CD4-positive, CD25-positive, alpha-beta regulatory T cell (primary cell): ENCODE data around the gene SLC45A1. TPM values are rescaled to one million over a fixed set of nuclear protein-coding genes. Genes with fewer than 3 reads are reported as not detected.
"Not testable (repeated sequence)": the region's sequence is repeated elsewhere in the genome, so short reads cannot be mapped to it uniquely, and the experiment has no call there.

Experiments
- ATAC-seq, 2 donors: fragments of 150-1000 bp; cut with Tn5 transposase; one replicate each; pipeline ENCODE4 v1.10.0; 2021; ENCODE audit warnings: low read depth in 2 of 2, moderate number of reproducible peaks in 2 of 2, moderate library complexity in 1 of 2
- DNase-seq, 3 donors: peaks; one replicate each; pipeline versions ENCODE4 v3.0.0 to v3.0.0-alpha.2; 2012 to 2022; ENCODE audit warnings: mixed read lengths in 1 of 3
- H3K27ac ChIP-seq: one replicate; pipeline ENCODE4 v1.7.0; 2013; ENCODE audit warnings: mild to moderate bottlenecking, low read length; ENCODE audit not compliant: insufficient read depth, poor library complexity, severe bottlenecking
- H3K27me3 ChIP-seq: one replicate; pipeline ENCODE4 v1.7.0; 2013; ENCODE audit warnings: low read length; ENCODE audit not compliant: control insufficient read depth, insufficient read depth
- H3K36me3 ChIP-seq: one replicate; pipeline ENCODE4 v1.7.0; 2013; ENCODE audit warnings: mild to moderate bottlenecking, low read length, moderate library complexity; ENCODE audit not compliant: control insufficient read depth, insufficient read depth
- H3K4me1 ChIP-seq: 2 replicates; pipeline ENCODE4 v1.7.0; 2013; ENCODE audit warnings: mild to moderate bottlenecking, low read length; ENCODE audit not compliant: insufficient read depth, control insufficient read depth, poor library complexity, severe bottlenecking
- H3K4me3 ChIP-seq: one replicate; pipeline ENCODE4 v1.7.0; 2013; ENCODE audit warnings: low read depth, mild to moderate bottlenecking, low read length, moderate library complexity
- H3K9me3 ChIP-seq, 2 experiments: 1 replicate in 1 of 2; 2 replicates in 1 of 2; pipeline ENCODE4 v1.7.0; 2013; ENCODE audit warnings: low read length in 2 of 2, mild to moderate bottlenecking in 1 of 2, moderate library complexity in 1 of 2; ENCODE audit not compliant: control insufficient read depth in 2 of 2
- H3K27ac Mint-ChIP-seq, 3 donors: one replicate each; pipeline ENCODE4 v1.8.0; 2020 to 2022; ENCODE audit warnings: mild to moderate bottlenecking in 3 of 3, mixed read lengths in 3 of 3, moderate library complexity in 2 of 3
- H3K27me3 Mint-ChIP-seq: one replicate; pipeline ENCODE4 v1.8.0; 2022; ENCODE audit warnings: mild to moderate bottlenecking, mixed read lengths
- H3K36me3 Mint-ChIP-seq: one replicate; pipeline ENCODE4 v1.8.0; 2020; ENCODE audit warnings: mixed read lengths
- H3K4me1 Mint-ChIP-seq, 4 donors: one replicate each; pipeline ENCODE4 v1.8.0; 2020 to 2022; ENCODE audit warnings: mixed read lengths in 4 of 4, mild to moderate bottlenecking in 1 of 4
- H3K4me3 Mint-ChIP-seq, 4 donors: one replicate each; pipeline ENCODE4 v1.8.0; 2020 to 2022; ENCODE audit warnings: mild to moderate bottlenecking in 4 of 4, mixed read lengths in 4 of 4, moderate library complexity in 3 of 4
- H3K9me3 Mint-ChIP-seq, 7 donors: one replicate each; pipeline ENCODE4 v1.8.0; 2020 to 2022; ENCODE audit warnings: mixed read lengths in 7 of 7, mild to moderate bottlenecking in 3 of 7, moderate library complexity in 2 of 7
- polyA plus RNA-seq, 4 donors: library from polyadenylated mRNA; unstranded; fragments of 300-500 nt; fragmentation: Illumina TruSeq; gene quantifications; one replicate each; pipeline ENCODE4 v1.2.3, GENCODE V29; 2021
- total RNA-seq: library from RNA; stranded (reverse); gene quantifications from one replicate; pipeline ENCODE4 v1.2.3, GENCODE V29; 2022

The SLC45A1 gene
- total RNA-seq (0.86 TPM), polyA plus RNA-seq (1 to 10 TPM in 1 of 4 donors, under 1 TPM in 3; 0.47 to 1.4 (median 0.58) TPM)

DNA sequence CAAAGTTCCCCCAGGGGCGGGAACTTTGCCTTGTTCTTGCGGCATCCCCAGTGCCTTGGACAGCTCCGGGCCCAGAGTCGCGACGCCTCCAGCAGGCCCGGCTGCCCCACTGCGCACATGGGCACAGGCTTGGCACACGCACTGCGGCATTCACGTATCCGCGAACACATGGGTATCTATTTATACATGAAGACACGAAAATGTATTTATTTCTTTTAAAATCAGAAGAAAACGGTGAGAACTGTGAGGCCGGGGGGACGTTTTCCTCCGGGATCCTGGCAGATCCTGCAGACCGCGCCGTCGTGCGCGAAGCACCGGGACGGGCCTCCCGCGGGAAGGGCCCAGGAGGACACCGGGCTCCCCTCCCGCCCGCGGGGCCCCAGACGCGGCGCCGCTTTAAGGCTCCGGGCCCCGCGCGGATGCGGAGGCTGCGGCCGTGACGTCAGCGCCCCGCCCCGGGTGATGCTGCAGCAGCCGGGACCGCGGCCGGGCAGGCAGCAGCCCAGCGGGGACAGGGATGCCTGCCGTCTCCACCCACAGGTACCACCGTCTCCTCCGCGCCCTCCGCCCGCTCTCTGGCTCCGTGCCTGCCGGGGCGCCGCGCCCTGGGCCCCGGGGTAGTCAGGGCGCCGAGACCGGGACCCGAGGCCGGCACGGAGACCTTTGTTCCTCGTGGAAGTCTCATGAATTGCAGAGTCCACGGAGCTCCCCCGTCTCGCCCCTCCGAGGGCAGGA is at the start of gene SLC45A1:
TSS of gene SLC45A1 (plus strand) at position 468 of the 735 bp plus-strand sequence. CDS start 6,216 bp downstream, outside the sequence.
- Histone ChIP-seq H3K36me3 (no peaks in the 10 kb centered on the region), H3K27me3 (no peaks in the 10 kb centered on the region), H3K27ac (no peak within 1 kb of the TSS), H3K4me1 (peaks cover 13% of the 10 kb centered on the region), H3K9me3 (no peaks in the 10 kb centered on the region), H3K4me3 (peak within 1 kb of the TSS; percentile 19)
- Mint-ChIP-seq H3K27me3 (peaks cover 21% of the 10 kb centered on the region), H3K4me1 (peaks cover 0 to 27% (median 11%) of the 10 kb centered on the region in 4 donors), H3K9me3 (peaks cover 0 to 2% (median 0%) of the 10 kb centered on the region in 7 donors), H3K27ac (peak within 1 kb of the TSS; percentile 20 to 82 (median 82)), H3K4me3 (peak within 1 kb of the TSS; percentile 79 to 91 (median 84)), H3K36me3 (no peaks in the 10 kb centered on the region)
- ATAC-seq (peak; percentile 84 to 93), DNase-seq (peak; percentile 75 to 81 (median 81))

DNA sequence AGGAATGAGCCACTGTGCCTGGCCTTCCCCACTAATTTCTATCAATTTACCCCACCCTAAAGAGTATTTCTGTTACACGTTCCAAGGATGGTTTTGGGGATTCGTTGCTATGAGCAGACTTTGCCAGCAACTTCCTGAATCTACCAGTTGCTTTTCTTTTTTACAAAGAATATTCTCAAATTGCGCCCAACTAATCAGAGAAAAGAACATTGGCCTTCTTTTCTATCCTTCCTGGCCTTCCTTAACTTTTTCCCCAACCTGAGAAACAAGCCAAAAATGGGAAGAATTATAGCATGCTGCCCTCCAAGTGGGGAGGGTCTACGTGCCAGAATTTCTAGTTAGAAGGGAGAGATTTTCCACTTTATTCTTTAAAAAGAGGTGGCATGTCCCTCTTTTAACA is 44.9 kb upstream of the SLC45A1 start:
- no peak overlapping the region for H3K4me3 Mint-ChIP-seq
- no peaks in the 10 kb centered on the region for H3K36me3 Mint-ChIP-seq
- H3K36me3 ChIP-seq, result no peaks in the 10 kb centered on the region
- no peak overlapping the region for H3K27ac Mint-ChIP-seq
- H3K4me1 ChIP-seq, result no peaks in the 10 kb centered on the region
- peaks cover 0 to 3% (median 0%) of the 10 kb centered on the region in 7 donors for H3K9me3 Mint-ChIP-seq
- no peaks in the 10 kb centered on the region for H3K9me3 ChIP-seq
- peaks cover 17% of the 10 kb centered on the region for H3K27me3 Mint-ChIP-seq
- ATAC-seq (no peak), DNase-seq (no peak)
- H3K4me3 ChIP-seq, result no peak overlapping the region
- peaks cover 0 to 5% (median 4%) of the 10 kb centered on the region in 4 donors for H3K4me1 Mint-ChIP-seq
- H3K27me3 ChIP-seq, result no peaks in the 10 kb centered on the region
- H3K27ac ChIP-seq, result no peak overlapping the region

DNA sequence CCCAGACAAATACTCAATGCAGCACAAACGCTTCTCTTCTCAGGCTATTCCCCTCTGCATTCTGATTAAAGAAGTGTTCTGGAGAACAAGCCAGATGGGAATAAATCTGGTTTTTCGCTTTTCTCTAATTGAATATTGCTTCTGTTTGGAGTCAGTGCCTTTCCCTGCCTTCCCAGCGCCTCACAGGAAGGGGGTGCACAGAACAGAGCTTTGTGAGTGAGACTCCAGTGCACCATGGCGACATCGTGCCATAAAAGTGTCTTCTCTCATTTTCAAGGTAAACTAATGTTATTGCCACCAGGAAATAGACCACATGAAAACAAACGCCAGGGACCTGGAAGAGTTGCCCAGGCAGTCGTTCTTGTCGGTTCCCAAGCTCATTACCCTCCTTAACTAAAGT is 43.6 kb upstream of the SLC45A1 start:
- H3K36me3 ChIP-seq, result no peaks in the 10 kb centered on the region
- H3K9me3 ChIP-seq, result no peaks in the 10 kb centered on the region
- no peaks in the 10 kb centered on the region for H3K36me3 Mint-ChIP-seq
- H3K27me3 ChIP-seq, result no peaks in the 10 kb centered on the region
- H3K4me3 ChIP-seq, result no peak overlapping the region
- DNase-seq, result no peak
- no peak overlapping the region for H3K27ac Mint-ChIP-seq
- H3K4me3 Mint-ChIP-seq, result no peak overlapping the region
- H3K4me1 ChIP-seq, result no peaks in the 10 kb centered on the region
- peaks cover 0 to 3% (median 0%) of the 10 kb centered on the region in 7 donors for H3K9me3 Mint-ChIP-seq
- H3K27ac ChIP-seq, result no peak overlapping the region
- ATAC-seq, result no peak
- H3K27me3 Mint-ChIP-seq, result peaks cover 16% of the 10 kb centered on the region
- H3K4me1 Mint-ChIP-seq, result peaks cover 0 to 5% (median 4%) of the 10 kb centered on the region in 4 donors

DNA sequence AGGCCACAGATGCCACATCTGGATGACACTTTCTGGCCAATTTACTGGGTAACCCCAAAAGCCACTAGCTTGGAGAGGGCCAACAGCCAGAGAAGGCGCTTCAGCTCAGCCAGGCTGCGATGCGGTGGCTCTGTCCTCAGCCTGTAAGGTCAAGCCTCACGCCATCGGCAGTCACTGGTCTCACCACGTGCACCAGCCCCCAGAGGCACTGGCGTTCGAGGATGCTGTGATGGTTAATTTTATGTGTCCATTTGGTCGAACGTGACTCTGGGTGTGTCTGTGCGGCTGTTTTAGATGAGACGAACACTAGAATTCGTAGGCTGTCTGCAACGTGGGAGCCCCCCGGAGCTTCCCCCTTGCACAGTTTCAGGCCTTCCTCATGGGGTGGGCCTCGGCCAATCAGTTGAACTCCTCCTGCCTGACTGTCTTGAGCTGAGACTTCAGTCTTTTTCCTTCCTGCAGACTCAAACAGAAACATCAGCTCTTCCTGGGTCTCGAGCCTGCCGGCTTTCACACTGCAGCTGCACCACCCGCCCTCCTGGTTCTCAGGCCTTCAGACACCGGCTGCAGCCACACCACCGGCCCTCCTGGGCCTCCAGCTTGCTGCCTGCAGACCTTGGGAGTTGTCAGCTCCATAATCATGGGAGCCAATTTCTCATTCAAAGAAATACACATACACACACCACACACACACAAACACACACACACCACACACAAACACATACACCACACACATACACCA is 41.6 kb upstream of the SLC45A1 start:
- Mint-ChIP-seq H3K27me3 (peaks cover 14% of the 10 kb centered on the region), H3K4me3 (peak overlapping the region in 1 of 4 donors; percentile 68), H3K9me3 (no peaks in the 10 kb centered on the region), H3K36me3 (no peaks in the 10 kb centered on the region), H3K27ac (no peak overlapping the region), H3K4me1 (peaks cover 0 to 5% (median 4%) of the 10 kb centered on the region in 4 donors)
- Histone ChIP-seq H3K27ac (no peak overlapping the region), H3K4me1 (no peaks in the 10 kb centered on the region), H3K4me3 (no peak overlapping the region), H3K9me3 (no peaks in the 10 kb centered on the region), H3K27me3 (no peaks in the 10 kb centered on the region), H3K36me3 (no peaks in the 10 kb centered on the region)
- DNase-seq, result peak in 1 of 3 donors; percentile 17
- no peak for ATAC-seq

DNA sequence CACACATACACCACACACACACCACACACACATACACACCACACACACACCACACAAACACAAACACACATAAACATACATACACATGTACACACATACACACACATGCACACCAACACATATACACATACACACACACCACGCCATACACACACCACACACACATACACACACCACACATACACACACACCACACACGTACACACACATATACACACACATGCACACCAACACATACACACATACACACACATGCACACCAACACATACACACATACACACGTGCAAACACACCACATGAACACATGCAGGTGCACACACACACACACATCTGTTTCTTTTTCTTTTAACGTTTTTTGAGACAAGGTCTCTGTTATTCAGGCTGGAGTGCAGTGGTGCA is 41.0 kb upstream of the SLC45A1 start:
- H3K4me3 ChIP-seq, result no peak overlapping the region
- no peak overlapping the region for H3K27ac ChIP-seq
- Mint-ChIP-seq H3K36me3 (no peaks in the 10 kb centered on the region), H3K27me3 (peaks cover 19% of the 10 kb centered on the region), H3K4me3 (peak overlapping the region in 1 of 4 donors; percentile 68), H3K9me3 (no peaks in the 10 kb centered on the region), H3K4me1 (peaks cover 0 to 5% (median 4%) of the 10 kb centered on the region in 4 donors), H3K27ac (no peak overlapping the region)
- H3K9me3 ChIP-seq, result no peaks in the 10 kb centered on the region
- H3K4me1 ChIP-seq, result no peaks in the 10 kb centered on the region
- no peaks in the 10 kb centered on the region for H3K27me3 ChIP-seq
- no peaks in the 10 kb centered on the region for H3K36me3 ChIP-seq
- no peak for ATAC-seq
- no peak for DNase-seq

DNA sequence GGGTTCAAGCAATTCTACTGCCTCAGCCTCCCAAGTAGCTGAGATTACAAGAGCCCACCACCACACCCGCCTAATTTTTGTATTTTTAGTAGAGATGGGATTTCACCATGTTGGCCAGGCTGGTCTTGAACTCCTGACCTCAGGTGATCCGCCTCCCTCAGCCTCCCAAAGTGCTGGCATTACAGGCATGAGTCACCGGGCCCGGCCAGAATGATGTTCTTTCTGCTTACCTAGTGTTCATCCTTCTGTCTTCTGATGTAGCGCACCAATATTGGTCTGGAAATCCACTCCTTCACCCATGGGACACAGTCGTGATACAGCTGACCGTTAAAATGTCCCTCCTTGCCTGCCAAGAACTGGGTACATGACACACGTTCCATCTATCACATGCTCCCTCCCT is 39.2 kb upstream of the SLC45A1 start:
- Mint-ChIP-seq H3K4me1 (peaks cover 5 to 13% (median 6%) of the 10 kb centered on the region in 4 donors), H3K27me3 (peaks cover 30% of the 10 kb centered on the region)
- H3K4me3 ChIP-seq, H3K9me3 ChIP-seq, H3K27ac Mint-ChIP-seq, H3K36me3 ChIP-seq, DNase-seq, H3K27me3 ChIP-seq, H3K27ac ChIP-seq, ATAC-seq, H3K9me3 Mint-ChIP-seq, H3K4me3 Mint-ChIP-seq, H3K36me3 Mint-ChIP-seq, H3K4me1 ChIP-seq: not testable (repeated sequence)

DNA sequence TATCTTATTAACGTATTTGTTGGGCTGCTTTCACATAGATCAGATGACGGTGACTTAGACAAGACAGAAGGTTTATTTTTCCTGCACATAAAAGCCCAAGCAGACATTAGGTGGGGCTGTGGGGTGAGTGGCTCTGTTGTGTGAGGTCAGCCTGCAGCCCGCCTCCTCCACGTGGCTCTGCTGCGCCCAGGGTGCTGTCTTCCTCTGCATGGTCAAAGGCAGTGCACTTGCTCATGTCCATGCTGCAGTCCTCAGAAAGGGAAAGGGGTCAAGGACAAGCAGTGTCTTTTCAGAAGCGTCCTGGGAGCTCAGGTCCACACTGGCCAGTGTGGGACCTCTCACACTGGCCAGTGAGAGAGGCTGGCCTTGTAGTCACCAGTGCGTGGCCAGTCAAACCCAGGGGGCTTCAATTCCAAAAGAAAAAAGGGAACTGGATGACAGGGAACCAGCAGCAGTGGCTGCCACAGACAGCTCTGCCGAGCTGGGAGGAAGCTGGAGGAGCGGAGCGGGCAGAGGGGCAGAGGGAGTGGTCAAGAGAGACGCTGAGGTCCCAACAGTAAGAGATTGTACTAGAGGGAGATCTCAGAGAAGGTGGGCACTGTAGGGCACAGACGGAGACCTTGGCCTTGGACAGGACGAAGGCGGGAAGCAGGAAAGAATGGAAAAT is 35.9 kb upstream of the SLC45A1 start:
- no peaks in the 10 kb centered on the region for H3K4me1 ChIP-seq
- H3K4me1 Mint-ChIP-seq, result peaks cover 1 to 11% (median 5%) of the 10 kb centered on the region in 4 donors
- H3K4me3 Mint-ChIP-seq, result no peak overlapping the region
- no peak overlapping the region for H3K27ac Mint-ChIP-seq
- H3K9me3 ChIP-seq, result no peaks in the 10 kb centered on the region
- peaks cover 2% of the 10 kb centered on the region for H3K27me3 ChIP-seq
- peaks cover 41% of the 10 kb centered on the region for H3K27me3 Mint-ChIP-seq
- ATAC-seq (no peak), DNase-seq (no peak)
- no peaks in the 10 kb centered on the region for H3K36me3 ChIP-seq
- no peak overlapping the region for H3K4me3 ChIP-seq
- H3K9me3 Mint-ChIP-seq, result no peaks in the 10 kb centered on the region
- H3K36me3 Mint-ChIP-seq, result no peaks in the 10 kb centered on the region
- H3K27ac ChIP-seq, result no peak overlapping the region
